ENCODE results near the gene GPATCH8. TPM values are rescaled to one million over a fixed set of nuclear protein-coding genes. Genes with fewer than 3 reads are reported as not detected.
A peak's percentile ranks its signal among the peaks of the same experiment; 100 is the strongest.

GPATCH8 gene
- 37.0 TPM for polyA plus RNA-seq (2013, experiment 1 of 4)
- 54.3 TPM for polyA plus RNA-seq (2013, experiment 2 of 4)
- 31.5 TPM for polyA plus RNA-seq (2013, experiment 3 of 4)
- polyA plus RNA-seq (2013, experiment 4 of 4): 35.4 TPM

DNA sequence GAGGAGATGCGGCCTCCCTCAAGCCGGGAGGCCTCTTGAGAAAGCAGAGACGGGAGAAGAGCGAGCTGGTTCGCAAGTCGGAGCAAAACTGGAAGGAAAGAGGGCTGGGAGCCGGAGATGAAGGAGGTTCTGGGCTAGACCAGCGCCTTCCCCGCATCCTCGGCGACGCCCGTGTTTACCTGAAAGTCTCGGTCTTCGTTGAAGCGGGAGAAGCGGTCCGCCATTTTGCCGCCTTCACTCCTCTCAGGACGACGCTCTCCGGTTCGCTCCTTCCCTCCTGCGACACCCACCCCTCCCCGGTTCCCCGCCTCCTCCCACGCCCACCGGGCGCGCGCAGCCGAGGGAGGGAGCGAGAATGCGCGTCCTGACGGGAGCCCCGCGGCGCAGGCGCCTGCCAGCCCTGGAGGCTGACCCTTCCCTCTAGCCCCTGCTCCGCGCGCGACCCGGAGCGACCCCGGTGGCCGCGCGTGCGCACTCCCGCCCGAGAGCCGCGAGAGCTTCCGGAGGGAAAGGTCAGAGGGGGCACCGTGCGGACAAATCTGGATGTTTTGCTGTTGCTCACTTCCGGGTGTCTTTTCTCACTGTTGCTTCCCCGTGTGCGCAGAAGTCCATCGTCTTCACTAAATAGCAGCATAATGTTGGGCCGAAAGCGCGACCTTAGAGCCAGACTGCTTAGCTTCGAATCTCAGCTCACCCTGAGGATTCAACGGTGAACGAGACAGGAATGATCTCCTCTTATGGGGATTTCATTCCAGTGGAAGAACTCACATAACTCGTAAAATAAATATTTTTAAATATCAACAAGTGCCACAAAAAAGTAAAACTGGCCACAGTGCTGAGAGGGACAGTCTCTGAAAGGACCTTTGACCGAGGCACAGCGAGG is at the start of gene GPATCH8:
TSS of gene GPATCH8 (minus strand) at position 260 of the 883 bp plus-strand sequence. CDS start at position 224, 36 bp downstream.
- Histone ChIP-seq H3K36me3 (ENCODE audit: control insufficient read depth, insufficient read depth, low read length) (no peaks in the 10 kb centered on the region), H3K27me3 (ENCODE audit: control insufficient read depth, insufficient read depth, low read length, poor library complexity, severe bottlenecking) (peaks cover 5% of the 10 kb centered on the region)
- 4 to 5% methylated on average over 71 of the region's 71 CpGs for WGBS, 2 experiments

DNA sequence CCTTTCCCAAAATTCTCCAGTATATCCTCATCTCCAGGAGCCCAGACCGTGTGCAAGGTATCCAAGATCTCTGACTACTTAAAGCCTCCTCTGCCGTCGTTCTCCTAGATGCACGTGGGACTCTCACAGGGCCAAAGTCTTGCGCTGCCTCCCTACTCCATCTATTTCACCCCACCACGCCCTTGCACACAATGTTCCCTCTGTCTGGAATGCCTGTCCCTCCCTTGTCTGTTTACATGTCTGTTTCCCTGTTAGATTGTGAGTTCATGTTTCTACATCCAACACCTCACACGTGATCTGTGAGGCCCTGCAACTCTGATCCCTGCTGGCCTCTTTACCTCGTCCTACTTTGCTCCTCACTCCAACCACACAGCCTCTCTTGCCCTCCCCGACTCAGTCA is 49.2 kb upstream of the GPATCH8 start:
- 90 to 92% methylated on average over 9 of the region's 9 CpGs for WGBS, 2 experiments
- Histone ChIP-seq H3K4me1 (ENCODE audit: control insufficient read depth, insufficient read depth, low read length) (peaks cover 45% of the 10 kb centered on the region), H3K27ac (ENCODE audit: insufficient read depth, low read depth, low read length, poor library complexity, severe bottlenecking) (no peak overlapping the region), H3K27me3 (ENCODE audit: control insufficient read depth, insufficient read depth, low read length, poor library complexity, severe bottlenecking) (no peaks in the 10 kb centered on the region), H3K36me3 (ENCODE audit: control insufficient read depth, insufficient read depth, low read length) (no peaks in the 10 kb centered on the region), H3K9me3 (ENCODE audit: control insufficient read depth, low read length) (no peaks in the 10 kb centered on the region), H3K4me3 (ENCODE audit: insufficient read depth, low read depth, low read length) (no peak overlapping the region)

More for the DNA sequence above, at the start of gene GPATCH8:
- peak within 1 kb of the TSS; percentile 87 for H3K4me3 ChIP-seq (ENCODE audit: insufficient read depth, low read depth, low read length)
- H3K9me3 ChIP-seq (ENCODE audit: control insufficient read depth, low read length): no peaks in the 10 kb centered on the region
- peaks cover 6% of the 10 kb centered on the region for H3K4me1 ChIP-seq (ENCODE audit: control insufficient read depth, insufficient read depth, low read length)
- peak within 1 kb of the TSS; percentile 84 for H3K27ac ChIP-seq (ENCODE audit: insufficient read depth, low read depth, low read length, poor library complexity, severe bottlenecking)

DNA sequence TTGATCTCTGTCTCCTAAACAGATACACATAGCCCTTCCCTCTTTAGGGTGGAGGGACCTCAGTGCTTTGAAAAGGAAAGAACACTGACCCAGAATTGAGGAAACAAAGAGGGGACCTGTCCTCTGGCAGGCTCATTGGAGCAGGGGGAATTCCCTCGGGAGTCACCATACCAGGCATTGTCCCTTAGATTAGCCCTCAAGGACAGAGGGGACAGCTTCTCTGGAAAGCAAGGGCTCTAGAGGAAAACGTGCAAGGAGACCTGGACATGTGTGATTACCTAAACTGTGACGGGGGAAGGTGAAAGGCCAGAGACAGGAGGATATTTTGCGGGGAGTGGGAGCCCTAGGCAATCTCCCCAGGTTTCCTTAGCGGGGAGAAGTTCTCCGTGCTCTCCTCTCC is 46.5 kb upstream of the GPATCH8 start:
- WGBS, 2 experiments: 55 to 58% methylated on average over 6 of the region's 6 CpGs

DNA sequence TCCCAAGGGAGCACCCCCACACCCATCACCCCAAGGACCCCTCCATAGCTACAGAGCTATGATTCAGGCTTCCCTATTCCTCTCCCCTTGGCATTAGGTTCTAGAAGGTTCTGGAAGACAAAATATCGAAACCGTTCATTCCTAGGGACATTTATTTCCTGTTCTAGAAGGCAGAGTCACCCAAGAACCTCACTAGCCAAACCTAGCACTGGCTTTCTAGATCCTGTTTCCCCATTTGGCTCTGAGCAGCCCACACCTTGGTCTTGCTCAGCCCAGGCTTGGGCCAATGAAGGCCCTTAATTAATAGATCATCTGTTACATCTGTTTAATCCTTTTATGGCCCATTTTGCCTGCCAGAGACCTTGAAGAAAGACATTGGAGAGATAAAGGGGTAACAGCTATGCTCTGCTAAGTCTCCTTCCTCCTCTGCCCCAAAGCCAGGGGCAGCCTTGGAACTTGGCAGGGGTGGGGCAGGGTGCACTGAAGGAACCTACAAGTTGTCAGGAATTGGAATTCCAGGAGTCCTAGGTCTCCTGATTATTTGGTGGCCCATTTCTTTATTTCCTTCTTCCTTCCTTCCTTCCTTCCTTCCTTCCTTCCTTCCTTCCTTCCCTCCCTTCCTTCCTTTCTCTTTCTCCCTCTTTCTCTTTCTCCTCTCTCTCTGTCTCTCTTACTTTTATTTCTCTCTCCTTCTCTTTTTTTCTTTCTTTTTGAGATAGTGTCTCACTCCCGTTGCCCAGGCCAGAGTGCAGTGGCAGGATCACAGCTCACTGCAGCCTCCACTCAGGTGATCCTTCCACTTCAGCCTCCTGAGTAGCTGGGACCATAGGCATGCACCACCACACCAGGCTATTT is 45.4 kb upstream of the GPATCH8 start:
- H3K9me3 ChIP-seq (ENCODE audit: control insufficient read depth, low read length): no peaks in the 10 kb centered on the region
- no peak overlapping the region for H3K4me3 ChIP-seq (ENCODE audit: insufficient read depth, low read depth, low read length)
- H3K27ac ChIP-seq (ENCODE audit: insufficient read depth, low read depth, low read length, poor library complexity, severe bottlenecking): no peak overlapping the region
- 88 to 95% methylated on average over 3 of the region's 3 CpGs for WGBS, 2 experiments
- peaks cover 61% of the 10 kb centered on the region for H3K4me1 ChIP-seq (ENCODE audit: control insufficient read depth, insufficient read depth, low read length)
- no peaks in the 10 kb centered on the region for H3K36me3 ChIP-seq (ENCODE audit: control insufficient read depth, insufficient read depth, low read length)
- no peaks in the 10 kb centered on the region for H3K27me3 ChIP-seq (ENCODE audit: control insufficient read depth, insufficient read depth, low read length, poor library complexity, severe bottlenecking)

More for the DNA sequence above, 46.5 kb upstream of the GPATCH8 start:
- H3K9me3 ChIP-seq (ENCODE audit: control insufficient read depth, low read length): no peaks in the 10 kb centered on the region
- no peaks in the 10 kb centered on the region for H3K36me3 ChIP-seq (ENCODE audit: control insufficient read depth, insufficient read depth, low read length)
- H3K4me1 ChIP-seq (ENCODE audit: control insufficient read depth, insufficient read depth, low read length): peaks cover 50% of the 10 kb centered on the region
- H3K27ac ChIP-seq (ENCODE audit: insufficient read depth, low read depth, low read length, poor library complexity, severe bottlenecking): no peak overlapping the region
- H3K27me3 ChIP-seq (ENCODE audit: control insufficient read depth, insufficient read depth, low read length, poor library complexity, severe bottlenecking): no peaks in the 10 kb centered on the region
- H3K4me3 ChIP-seq (ENCODE audit: insufficient read depth, low read depth, low read length): no peak overlapping the region

DNA sequence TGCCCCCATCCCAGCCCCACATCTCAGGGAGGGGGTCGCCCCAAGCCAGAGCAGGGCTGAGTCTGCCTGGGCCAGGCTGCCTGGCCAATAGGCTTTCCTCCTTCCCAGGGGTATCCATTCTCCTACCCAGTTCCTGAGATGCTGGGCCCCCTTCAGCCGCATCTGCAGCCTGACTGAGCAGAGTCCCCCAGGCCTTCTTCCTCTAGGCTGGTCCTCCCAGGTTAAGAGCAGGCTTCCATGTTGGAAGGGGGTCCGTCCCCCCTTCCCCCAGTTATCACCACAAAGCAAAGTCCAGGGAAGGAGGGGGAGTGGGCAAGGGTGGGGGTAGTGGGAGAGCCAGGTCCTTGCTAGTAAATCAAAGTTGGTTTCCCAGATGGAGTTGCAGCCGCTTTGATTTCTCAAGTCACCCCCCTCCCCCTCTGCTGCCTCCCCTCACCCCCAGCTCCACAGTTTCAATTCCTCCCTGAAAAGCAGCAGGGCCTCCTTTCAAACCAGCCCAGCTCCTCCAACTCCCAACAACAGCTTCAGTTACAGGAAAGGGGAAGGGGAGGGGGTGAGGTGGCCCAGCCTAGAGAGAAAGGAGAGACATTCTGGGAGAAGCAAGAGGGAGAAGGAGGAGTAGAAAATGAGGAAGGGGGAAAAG is 44.5 kb upstream of the GPATCH8 start:
- 21 to 25% methylated on average over 3 to 4 of the region's 4 CpGs for WGBS, 2 experiments
- Histone ChIP-seq H3K4me1 (ENCODE audit: control insufficient read depth, insufficient read depth, low read length) (peaks cover 69% of the 10 kb centered on the region), H3K4me3 (ENCODE audit: insufficient read depth, low read depth, low read length) (no peak overlapping the region)

DNA sequence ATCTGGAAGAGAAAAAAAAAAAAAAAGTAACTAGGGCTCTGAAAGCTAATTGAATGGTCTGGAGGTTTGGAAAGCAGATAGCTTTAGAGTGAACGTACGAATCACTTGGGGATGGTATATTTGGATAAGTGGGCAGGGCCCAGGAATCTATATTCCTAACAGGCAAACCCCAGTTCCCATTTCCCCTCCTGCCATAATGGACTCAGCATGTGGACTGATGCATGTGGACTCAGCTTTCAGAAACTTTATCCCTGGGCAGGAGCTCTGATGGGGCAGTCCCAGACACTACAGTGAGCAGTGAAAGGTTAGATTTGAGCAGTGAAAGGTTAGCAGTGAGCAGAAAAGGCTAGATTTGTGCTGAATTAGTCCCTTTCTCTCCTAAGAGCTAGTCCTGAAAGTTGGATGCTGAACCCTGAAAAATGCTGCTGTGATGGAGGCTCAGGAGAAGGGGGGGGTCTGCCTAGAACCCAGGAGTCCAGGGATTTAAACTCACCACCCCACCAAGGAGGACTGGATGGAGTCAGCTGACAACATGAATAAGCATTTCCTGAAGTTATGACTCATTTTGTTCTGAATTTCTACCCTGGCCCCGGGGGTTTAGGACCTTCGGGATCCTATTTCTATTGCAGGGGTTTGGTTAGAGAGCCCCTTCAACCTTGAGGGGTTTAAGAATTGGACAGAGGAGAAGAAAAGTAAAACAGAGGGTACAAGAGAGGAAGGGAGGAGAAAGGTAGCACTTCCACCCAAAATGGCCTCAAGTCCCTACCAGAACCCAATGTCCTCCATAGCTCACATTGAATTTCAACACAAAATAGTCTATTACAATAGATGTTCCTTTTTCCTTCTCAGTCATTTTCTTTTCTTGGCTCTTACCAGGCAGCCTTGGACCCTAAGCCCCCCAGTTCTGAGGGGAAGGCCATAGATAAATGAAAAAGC is 43.7 kb upstream of the GPATCH8 start:
- Histone ChIP-seq H3K27ac (ENCODE audit: insufficient read depth, low read depth, low read length, poor library complexity, severe bottlenecking) (peak overlapping the region; percentile 65), H3K9me3 (ENCODE audit: control insufficient read depth, low read length) (no peaks in the 10 kb centered on the region), H3K4me3 (ENCODE audit: insufficient read depth, low read depth, low read length) (no peak overlapping the region), H3K4me1 (ENCODE audit: control insufficient read depth, insufficient read depth, low read length) (peaks cover 74% of the 10 kb centered on the region), H3K27me3 (ENCODE audit: control insufficient read depth, insufficient read depth, low read length, poor library complexity, severe bottlenecking) (no peaks in the 10 kb centered on the region), H3K36me3 (ENCODE audit: control insufficient read depth, insufficient read depth, low read length) (no peaks in the 10 kb centered on the region)
- WGBS, 2 experiments: 62 to 66% methylated on average over 4 of the region's 4 CpGs

More for the DNA sequence above, 44.5 kb upstream of the GPATCH8 start:
- Histone ChIP-seq H3K36me3 (ENCODE audit: control insufficient read depth, insufficient read depth, low read length) (no peaks in the 10 kb centered on the region), H3K9me3 (ENCODE audit: control insufficient read depth, low read length) (no peaks in the 10 kb centered on the region), H3K27me3 (ENCODE audit: control insufficient read depth, insufficient read depth, low read length, poor library complexity, severe bottlenecking) (no peaks in the 10 kb centered on the region), H3K27ac (ENCODE audit: insufficient read depth, low read depth, low read length, poor library complexity, severe bottlenecking) (peak overlapping the region; percentile 65)

DNA sequence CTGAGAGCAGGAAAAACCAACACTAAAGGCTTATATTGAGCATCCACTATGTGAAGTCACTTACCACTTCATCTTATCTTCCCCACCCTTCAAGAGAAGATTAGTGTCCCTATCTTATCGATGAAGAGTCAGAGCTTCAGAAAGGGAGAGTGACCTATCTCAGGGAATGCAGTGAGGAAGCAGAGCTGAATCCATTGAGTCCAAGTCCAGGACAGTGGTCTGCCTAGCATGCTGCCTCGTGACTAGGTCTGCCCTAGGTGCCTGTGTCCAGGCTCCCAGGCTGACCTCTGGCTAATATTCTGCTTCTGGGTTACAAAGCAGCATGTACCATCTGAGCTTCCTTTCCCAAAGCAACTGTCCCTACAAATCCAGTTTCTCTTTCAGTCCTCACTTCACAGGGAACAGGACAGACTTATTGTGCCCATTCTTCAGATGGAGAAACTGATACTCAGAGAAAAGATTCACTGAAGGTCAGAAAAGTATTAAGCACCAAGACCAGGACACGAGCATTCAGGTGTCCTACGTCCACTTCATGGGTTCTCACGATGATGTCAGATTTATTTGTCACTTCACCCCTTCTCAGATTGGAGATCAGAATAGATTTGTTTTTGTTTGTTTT is 40.8 kb upstream of the GPATCH8 start:
- Histone ChIP-seq H3K36me3 (ENCODE audit: control insufficient read depth, insufficient read depth, low read length) (no peaks in the 10 kb centered on the region), H3K9me3 (ENCODE audit: control insufficient read depth, low read length) (no peaks in the 10 kb centered on the region), H3K4me3 (ENCODE audit: insufficient read depth, low read depth, low read length) (no peak overlapping the region), H3K27ac (ENCODE audit: insufficient read depth, low read depth, low read length, poor library complexity, severe bottlenecking) (peak overlapping the region; percentile 91), H3K4me1 (ENCODE audit: control insufficient read depth, insufficient read depth, low read length) (peaks cover 82% of the 10 kb centered on the region), H3K27me3 (ENCODE audit: control insufficient read depth, insufficient read depth, low read length, poor library complexity, severe bottlenecking) (peaks cover 16% of the 10 kb centered on the region)
- WGBS, 2 experiments: 69 to 70% methylated on average over 5 of the region's 5 CpGs

DNA sequence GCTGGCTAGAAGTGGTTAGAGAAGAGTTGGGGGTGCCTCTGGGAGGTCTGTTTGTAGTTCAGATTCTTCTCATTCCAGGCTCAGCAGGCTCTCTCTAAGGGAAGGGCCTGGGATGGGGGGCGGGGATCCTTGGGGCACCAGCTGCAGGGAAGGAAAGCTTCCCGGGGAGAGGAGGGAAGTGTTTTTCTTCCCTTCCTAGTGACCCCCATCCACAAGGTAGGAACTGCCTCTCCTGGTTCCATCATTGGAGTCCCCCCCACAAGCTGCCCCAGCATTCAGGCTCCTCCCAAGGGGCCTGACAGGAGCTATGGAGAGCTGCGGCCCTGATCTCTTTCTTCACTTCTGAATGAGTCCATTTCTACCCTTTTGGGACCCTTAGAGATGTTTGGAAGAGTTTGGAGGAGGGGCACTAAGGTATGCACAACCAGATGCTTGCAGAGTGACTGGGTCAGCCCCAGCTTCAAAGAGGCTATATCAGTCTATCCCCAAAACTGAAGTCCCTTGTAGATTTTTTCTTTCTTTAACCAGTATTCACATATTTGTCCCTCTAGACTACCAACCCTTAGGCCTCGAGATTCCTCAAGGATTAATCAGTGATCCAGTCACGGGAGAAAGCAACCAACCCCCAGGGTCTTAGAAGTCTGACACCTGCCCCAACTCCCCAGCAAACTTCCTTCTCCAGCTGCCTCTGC is 40.2 kb upstream of the GPATCH8 start:
- 5 to 6% methylated on average over 4 to 5 of the region's 5 CpGs for WGBS, 2 experiments
- H3K4me3 ChIP-seq (ENCODE audit: insufficient read depth, low read depth, low read length): peak overlapping the region; percentile 4
- H3K27ac ChIP-seq (ENCODE audit: insufficient read depth, low read depth, low read length, poor library complexity, severe bottlenecking): peak overlapping the region; percentile 91
- H3K27me3 ChIP-seq (ENCODE audit: control insufficient read depth, insufficient read depth, low read length, poor library complexity, severe bottlenecking): peaks cover 16% of the 10 kb centered on the region
- H3K4me1 ChIP-seq (ENCODE audit: control insufficient read depth, insufficient read depth, low read length): peaks cover 80% of the 10 kb centered on the region
- H3K36me3 ChIP-seq (ENCODE audit: control insufficient read depth, insufficient read depth, low read length): no peaks in the 10 kb centered on the region
- no peaks in the 10 kb centered on the region for H3K9me3 ChIP-seq (ENCODE audit: control insufficient read depth, low read length)

Data from ectodermal cell (in vitro differentiated cells).